HepG2 (cell line): ENCODE measurements around the gene DRC7. TPM values are rescaled to one million over a fixed set of nuclear protein-coding genes. Genes with fewer than 3 reads are reported as not detected.
A peak's percentile ranks its signal among the peaks of the same experiment; 100 is the strongest.

Experiments used
- HNRNPLL ChIP-seq: fragments of 200-400 bp; formaldehyde crosslinking; IDR thresholded peaks from 2 replicates; pipeline ENCODE4 v1.6.1; 2017; ENCODE audit warnings: mild to moderate bottlenecking, low read depth, low read length; ENCODE audit not compliant: poor library complexity, severe bottlenecking
- PRDM10 ChIP-seq: sonication (generic); formaldehyde crosslinking; IDR thresholded peaks from 2 replicates; pipeline ENCODE4 v1.4.0; 2020; ENCODE audit warnings: low read depth, missing genetic modification reagents
- RARG ChIP-seq: sonication (generic); formaldehyde crosslinking; IDR thresholded peaks from 2 replicates; pipeline ENCODE4 v1.4.0; 2020; ENCODE audit warnings: low read depth, mild to moderate bottlenecking, missing genetic modification reagents
- RNF2 ChIP-seq: fragments of 450-650 bp; conservative IDR thresholded peaks from 2 replicates; pipeline ENCODE4 v1.6.1; 2016; ENCODE audit warnings: low read depth
- RXRA ChIP-seq: sonication (generic); formaldehyde crosslinking; IDR thresholded peaks from 2 replicates; pipeline ENCODE4 v1.5.1; 2020; ENCODE audit warnings: missing genetic modification reagents
- YEATS2 ChIP-seq: sonication (generic); formaldehyde crosslinking; IDR thresholded peaks from 2 replicates; pipeline ENCODE4 v1.4.0; 2020; ENCODE audit warnings: missing genetic modification reagents, borderline replicate concordance
- ZNF350 ChIP-seq: sonication (generic); formaldehyde crosslinking; IDR thresholded peaks from 2 replicates; pipeline ENCODE4 v1.4.0; 2020; ENCODE audit warnings: mild to moderate bottlenecking, low read depth, missing genetic modification reagents, borderline replicate concordance
- ZNF589 ChIP-seq: sonication (generic); formaldehyde crosslinking; conservative IDR thresholded peaks from 2 replicates; pipeline ENCODE4 v1.8.0; 2022; ENCODE audit warnings: mild to moderate bottlenecking, moderate library complexity, missing genetic modification reagents
- ZXDC ChIP-seq: sonication (generic); formaldehyde crosslinking; IDR thresholded peaks from 2 replicates; pipeline ENCODE4 v1.5.0; 2020; ENCODE audit warnings: mild to moderate bottlenecking, missing genetic modification reagents
- polyA plus RNA-seq, 8 experiments: library from polyadenylated mRNA; depleted of rRNA in 3 of 8; stranded (reverse) in 7 of 8; unstranded in 1 of 8; fragments of >200 nt; fragmentation: Illumina TruSeq in 4 of 8; extraction: Trizol in 4 of 8; gene quantifications; 2 replicates each; pipeline versions ENCODE4 v1.2.1 to v1.2.3, GENCODE V29; 2011 to 2016; ENCODE audit warnings: low read depth in 4 of 8, missing spikeins in 1 of 8, mixed read lengths in 1 of 8; ENCODE audit not compliant: insufficient read depth in 1 of 8
- total RNA-seq, 5 experiments: library from RNA; depleted of rRNA; stranded (reverse); fragments of >200 nt; fragmentation: Illumina TruSeq; extraction: Trizol; gene quantifications; 2 replicates each; pipeline ENCODE4 v1.2.3, GENCODE V29; 2016; ENCODE audit warnings: low read depth in 1 of 5
- TF ChIP-seq, protein P1 (sequence below): sonication (generic); formaldehyde crosslinking; conservative IDR thresholded peaks from 2 replicates; pipeline ENCODE4 v1.4.0; 2020; ENCODE audit warnings: missing genetic modification reagents
- TF ChIP-seq, protein P2 (sequence below): sonication (generic); formaldehyde crosslinking; IDR thresholded peaks from 2 replicates; pipeline ENCODE4 v1.4.0; 2020; ENCODE audit warnings: missing genetic modification reagents
- TF ChIP-seq, protein P3 (sequence below): sonication (generic); formaldehyde crosslinking; IDR thresholded peaks from 2 replicates; pipeline ENCODE4 v1.5.0; 2020; ENCODE audit warnings: mild to moderate bottlenecking, missing genetic modification reagents

Gene DRC7
- total and polyA plus RNA-seq, 2 of the 13 experiments (the other 11 are each of a cell fraction or from before 2014, with no cell fraction given), result 2.7 to 3.4 TPM

GRCh38 chr16:57667526-57668262, 26.9 kb upstream of the DRC7 start (continued):
- TF ChIP-seq, protein P1, sequence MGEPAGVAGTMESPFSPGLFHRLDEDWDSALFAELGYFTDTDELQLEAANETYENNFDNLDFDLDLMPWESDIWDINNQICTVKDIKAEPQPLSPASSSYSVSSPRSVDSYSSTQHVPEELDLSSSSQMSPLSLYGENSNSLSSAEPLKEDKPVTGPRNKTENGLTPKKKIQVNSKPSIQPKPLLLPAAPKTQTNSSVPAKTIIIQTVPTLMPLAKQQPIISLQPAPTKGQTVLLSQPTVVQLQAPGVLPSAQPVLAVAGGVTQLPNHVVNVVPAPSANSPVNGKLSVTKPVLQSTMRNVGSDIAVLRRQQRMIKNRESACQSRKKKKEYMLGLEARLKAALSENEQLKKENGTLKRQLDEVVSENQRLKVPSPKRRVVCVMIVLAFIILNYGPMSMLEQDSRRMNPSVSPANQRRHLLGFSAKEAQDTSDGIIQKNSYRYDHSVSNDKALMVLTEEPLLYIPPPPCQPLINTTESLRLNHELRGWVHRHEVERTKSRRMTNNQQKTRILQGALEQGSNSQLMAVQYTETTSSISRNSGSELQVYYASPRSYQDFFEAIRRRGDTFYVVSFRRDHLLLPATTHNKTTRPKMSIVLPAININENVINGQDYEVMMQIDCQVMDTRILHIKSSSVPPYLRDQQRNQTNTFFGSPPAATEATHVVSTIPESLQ (CRISPR knock-in tag), result no peak
- TF ChIP-seq PRDM10 (CRISPR knock-in tag) (no peak), ZXDC (CRISPR knock-in tag) (no peak), ZNF589 (CRISPR knock-in tag) (0 out of 2 replicates have a peak, but pooled peaks have one; percentile 15), ZNF350 (CRISPR knock-in tag) (peak; percentile 97), RNF2 (peak; percentile 68; the same call in 1 of the 2 replicates), RARG (CRISPR knock-in tag) (no peak), HNRNPLL (no peak), YEATS2 (peak; percentile 27), RXRA (CRISPR knock-in tag) (peak; percentile 100)
- TF ChIP-seq, protein P2, sequence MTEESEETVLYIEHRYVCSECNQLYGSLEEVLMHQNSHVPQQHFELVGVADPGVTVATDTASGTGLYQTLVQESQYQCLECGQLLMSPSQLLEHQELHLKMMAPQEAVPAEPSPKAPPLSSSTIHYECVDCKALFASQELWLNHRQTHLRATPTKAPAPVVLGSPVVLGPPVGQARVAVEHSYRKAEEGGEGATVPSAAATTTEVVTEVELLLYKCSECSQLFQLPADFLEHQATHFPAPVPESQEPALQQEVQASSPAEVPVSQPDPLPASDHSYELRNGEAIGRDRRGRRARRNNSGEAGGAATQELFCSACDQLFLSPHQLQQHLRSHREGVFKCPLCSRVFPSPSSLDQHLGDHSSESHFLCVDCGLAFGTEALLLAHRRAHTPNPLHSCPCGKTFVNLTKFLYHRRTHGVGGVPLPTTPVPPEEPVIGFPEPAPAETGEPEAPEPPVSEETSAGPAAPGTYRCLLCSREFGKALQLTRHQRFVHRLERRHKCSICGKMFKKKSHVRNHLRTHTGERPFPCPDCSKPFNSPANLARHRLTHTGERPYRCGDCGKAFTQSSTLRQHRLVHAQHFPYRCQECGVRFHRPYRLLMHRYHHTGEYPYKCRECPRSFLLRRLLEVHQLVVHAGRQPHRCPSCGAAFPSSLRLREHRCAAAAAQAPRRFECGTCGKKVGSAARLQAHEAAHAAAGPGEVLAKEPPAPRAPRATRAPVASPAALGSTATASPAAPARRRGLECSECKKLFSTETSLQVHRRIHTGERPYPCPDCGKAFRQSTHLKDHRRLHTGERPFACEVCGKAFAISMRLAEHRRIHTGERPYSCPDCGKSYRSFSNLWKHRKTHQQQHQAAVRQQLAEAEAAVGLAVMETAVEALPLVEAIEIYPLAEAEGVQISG, result no peak; the same call in 1 of the 2 replicates
- TF ChIP-seq, protein P3, sequence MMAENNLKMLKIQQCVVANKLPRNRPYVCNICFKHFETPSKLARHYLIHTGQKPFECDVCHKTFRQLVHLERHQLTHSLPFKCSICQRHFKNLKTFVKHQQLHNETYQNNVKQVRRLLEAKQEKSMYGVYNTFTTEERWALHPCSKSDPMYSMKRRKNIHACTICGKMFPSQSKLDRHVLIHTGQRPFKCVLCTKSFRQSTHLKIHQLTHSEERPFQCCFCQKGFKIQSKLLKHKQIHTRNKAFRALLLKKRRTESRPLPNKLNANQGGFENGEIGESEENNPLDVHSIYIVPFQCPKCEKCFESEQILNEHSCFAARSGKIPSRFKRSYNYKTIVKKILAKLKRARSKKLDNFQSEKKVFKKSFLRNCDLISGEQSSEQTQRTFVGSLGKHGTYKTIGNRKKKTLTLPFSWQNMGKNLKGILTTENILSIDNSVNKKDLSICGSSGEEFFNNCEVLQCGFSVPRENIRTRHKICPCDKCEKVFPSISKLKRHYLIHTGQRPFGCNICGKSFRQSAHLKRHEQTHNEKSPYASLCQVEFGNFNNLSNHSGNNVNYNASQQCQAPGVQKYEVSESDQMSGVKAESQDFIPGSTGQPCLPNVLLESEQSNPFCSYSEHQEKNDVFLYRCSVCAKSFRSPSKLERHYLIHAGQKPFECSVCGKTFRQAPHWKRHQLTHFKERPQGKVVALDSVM, result peak; percentile 83
